Placental pericyte (primary cell): Measurements from ENCODE around the gene LDHAL6A. TPM values are rescaled to one million over a fixed set of nuclear protein-coding genes. Genes with fewer than 3 reads are reported as not detected.

Experiments
- total RNA-seq: library from RNA; depleted of rRNA; stranded (reverse); fragments of >200 nt; gene quantifications from 2 replicates; pipeline ENCODE4 v1.2.3, GENCODE V29; 2012

The LDHAL6A gene
- not detected in 2 replicates for total RNA-seq

DNA sequence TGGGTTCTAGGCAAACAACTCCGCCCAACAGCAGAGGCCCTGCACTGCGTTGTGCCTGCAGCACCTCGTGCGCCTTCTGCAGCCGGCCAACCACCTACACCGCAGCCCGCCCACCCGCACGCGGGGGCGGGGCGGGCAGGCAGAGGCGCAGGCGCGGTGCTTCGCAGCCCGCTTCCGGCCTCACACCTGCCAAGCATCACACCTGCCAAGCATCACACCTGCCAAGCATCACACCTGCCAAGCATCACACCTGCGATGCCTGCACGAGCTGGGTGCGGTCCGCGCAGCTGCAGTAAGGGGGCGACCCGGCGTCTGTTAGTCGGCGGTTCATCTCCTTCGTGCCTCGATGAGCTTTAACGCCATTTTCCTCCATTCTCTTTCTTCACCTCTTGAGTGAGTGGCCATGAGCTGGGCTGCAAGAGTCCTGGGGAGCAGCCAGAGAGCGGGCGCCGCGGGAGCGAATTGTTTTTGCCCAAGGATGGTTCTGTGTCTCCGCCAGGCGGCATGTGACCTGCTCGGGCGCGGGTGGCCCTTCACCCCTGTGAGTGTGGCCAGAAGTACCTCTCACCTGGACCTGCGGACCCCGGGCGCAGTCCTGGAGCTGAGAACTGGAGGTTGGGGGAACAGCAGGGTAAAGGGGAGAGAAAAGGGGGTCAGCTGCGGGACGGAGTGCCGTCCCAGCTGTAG lies at the start of gene LDHAL6A:
Gene LDHAL6A, plus strand, starts transcription at position 171 of the 687 bp plus-strand sequence. CDS start 825 bp downstream, outside the sequence.

DNA sequence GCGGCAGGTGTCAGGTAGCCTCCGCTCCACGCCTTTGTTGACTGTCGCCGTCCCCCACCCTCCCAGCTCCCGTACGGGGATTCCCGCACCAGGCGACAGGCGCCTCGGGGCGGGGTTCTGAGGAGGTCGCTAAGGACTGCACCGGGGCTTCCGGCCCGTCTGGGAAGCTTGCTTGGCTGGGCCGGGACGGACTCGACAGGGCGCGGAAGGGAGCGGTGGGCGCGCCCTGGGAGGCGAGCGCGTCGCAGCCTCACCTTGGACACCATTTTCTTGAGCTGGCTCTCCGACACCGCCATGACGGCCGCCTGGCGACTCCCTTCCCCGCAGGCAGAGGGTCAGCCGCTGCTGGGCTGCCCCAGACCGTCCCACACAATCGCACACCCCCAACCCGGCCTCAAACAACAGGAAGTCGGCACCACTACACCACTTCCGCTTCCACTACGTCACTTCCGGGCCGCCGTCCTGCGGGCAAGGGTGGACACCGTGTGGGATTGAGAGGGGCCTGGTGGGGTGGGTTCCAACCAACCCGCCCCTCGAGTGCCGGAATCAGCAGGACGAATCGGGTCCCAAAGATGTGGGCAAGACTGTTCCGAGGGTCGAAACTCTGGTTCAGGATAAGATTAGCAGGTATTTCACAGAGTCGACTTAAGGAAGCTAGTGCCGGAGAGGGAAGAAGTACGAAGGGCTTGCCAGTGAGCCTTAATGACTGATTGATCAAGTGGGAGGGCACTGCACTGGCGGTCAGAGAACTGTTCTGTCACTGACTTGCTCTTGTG lies 71.1 kb downstream of the LDHAL6A start, which contains the start of gene TSG101:
Gene TSG101, minus strand, starts transcription at position 422 of the 776 bp plus-strand sequence. Its CDS starts 126 bp downstream, at position 296.

Other genes with a start within 250 kb of the LDHAL6A start
- not detected in 2 replicates for gene SAA4, start 219.1 kb upstream of the LDHAL6A start, total RNA-seq
- not detected in 2 replicates for gene SAA2, start 207.2 kb upstream of the LDHAL6A start, total RNA-seq
- not detected in 2 replicates for gene SAA1, start 189.6 kb upstream of the LDHAL6A start, total RNA-seq
- gene HPS5, start 133.7 kb upstream of the LDHAL6A start, total RNA-seq: 19.9 and 32.4 TPM in 2 replicates
- gene GTF2H1, start 133.3 kb upstream of the LDHAL6A start, total RNA-seq: 92.2 and 94.3 TPM in 2 replicates
- 237 and 872 TPM in 2 replicates for gene LDHA, start 61.3 kb upstream of the LDHAL6A start, total RNA-seq
- gene LDHC, start 43.5 kb upstream of the LDHAL6A start, total RNA-seq: 0.22 TPM in 1 of 2 replicates, not detected in the other
- 103 and 110 TPM in 2 replicates for gene TSG101, start 71.1 kb downstream of the LDHAL6A start, total RNA-seq
- 21.0 and 39.1 TPM in 2 replicates for gene UEVLD, start 132.9 kb downstream of the LDHAL6A start, total RNA-seq
- gene MISFA, start 143.9 kb downstream of the LDHAL6A start, total RNA-seq: 0.29 TPM in 1 of 2 replicates, not detected in the other
- gene SPTY2D1, start 178.5 kb downstream of the LDHAL6A start, total RNA-seq: 24.3 and 32.1 TPM in 2 replicates
- 0.29 and 1.3 TPM in 2 replicates for gene TMEM86A, start 242.9 kb downstream of the LDHAL6A start, total RNA-seq